ENCODE data around the gene ARHGEF33.

ARHGEF33 gene

DNA sequence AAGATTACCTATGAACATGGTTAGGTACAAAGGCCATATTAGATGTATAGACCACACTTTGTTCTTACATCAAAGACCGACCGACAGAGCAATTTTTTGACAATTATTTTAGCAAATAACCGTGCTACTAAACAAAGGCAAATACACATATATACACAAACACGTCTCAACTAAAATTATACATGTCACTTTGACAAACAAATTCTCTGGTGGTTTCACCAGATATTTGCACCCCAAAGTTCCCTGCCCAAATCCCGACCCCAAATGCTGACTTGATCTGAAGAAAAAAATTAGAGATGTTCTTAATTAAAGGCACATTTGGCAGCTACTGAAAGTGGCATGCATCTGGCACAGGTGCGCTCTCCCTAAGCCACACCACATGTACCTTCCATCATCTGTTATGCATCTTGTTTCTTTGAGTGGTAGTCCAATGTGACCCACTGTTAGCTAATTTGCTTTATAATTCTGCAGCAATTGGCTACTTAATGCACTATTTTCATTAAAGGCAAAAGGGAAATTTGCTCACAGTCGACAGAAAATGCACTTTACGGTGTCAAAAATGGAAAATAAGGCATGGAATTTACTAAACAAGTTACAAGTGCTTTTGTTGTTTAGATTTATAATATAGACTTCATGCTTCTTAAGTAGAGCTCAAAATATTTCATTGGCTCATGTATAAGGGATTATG, 92.1 kb downstream of the ARHGEF33 start:
- no peak overlapping the region for H3K4me3 ChIP-seq (ENCODE audit: low read length)
- TF ChIP-seq, protein P1, sequence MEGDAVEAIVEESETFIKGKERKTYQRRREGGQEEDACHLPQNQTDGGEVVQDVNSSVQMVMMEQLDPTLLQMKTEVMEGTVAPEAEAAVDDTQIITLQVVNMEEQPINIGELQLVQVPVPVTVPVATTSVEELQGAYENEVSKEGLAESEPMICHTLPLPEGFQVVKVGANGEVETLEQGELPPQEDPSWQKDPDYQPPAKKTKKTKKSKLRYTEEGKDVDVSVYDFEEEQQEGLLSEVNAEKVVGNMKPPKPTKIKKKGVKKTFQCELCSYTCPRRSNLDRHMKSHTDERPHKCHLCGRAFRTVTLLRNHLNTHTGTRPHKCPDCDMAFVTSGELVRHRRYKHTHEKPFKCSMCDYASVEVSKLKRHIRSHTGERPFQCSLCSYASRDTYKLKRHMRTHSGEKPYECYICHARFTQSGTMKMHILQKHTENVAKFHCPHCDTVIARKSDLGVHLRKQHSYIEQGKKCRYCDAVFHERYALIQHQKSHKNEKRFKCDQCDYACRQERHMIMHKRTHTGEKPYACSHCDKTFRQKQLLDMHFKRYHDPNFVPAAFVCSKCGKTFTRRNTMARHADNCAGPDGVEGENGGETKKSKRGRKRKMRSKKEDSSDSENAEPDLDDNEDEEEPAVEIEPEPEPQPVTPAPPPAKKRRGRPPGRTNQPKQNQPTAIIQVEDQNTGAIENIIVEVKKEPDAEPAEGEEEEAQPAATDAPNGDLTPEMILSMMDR (conservative IDR thresholded peaks at IDR 0.05; ENCODE audit: low read length) = no peak
- DNase-seq (ENCODE audit: low read depth) = no peak

DNA sequence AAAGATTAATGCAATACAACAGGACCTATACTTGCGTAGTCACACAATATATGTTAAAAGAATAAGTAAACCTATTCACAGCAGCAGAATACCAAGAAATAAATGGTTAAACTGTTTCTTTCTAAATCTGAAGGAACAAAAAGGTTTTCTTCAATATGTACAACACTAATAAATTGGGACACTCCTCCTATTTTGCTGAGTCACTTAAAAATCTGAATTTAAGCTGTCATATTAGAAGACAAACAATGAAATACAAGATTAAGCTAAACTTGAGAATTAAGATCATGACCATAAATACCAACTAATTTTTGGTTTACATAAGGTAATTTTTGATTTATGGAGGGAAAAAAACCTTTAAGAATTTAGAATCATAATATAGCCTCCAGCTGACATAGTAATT, 92.8 kb downstream of the ARHGEF33 start:
- TF ChIP-seq, protein P1 (conservative IDR thresholded peaks at IDR 0.05; ENCODE audit: low read length) = no peak
- no peak overlapping the region for H3K4me3 ChIP-seq (ENCODE audit: low read length)
- DNase-seq (ENCODE audit: low read depth) = no peak

DNA sequence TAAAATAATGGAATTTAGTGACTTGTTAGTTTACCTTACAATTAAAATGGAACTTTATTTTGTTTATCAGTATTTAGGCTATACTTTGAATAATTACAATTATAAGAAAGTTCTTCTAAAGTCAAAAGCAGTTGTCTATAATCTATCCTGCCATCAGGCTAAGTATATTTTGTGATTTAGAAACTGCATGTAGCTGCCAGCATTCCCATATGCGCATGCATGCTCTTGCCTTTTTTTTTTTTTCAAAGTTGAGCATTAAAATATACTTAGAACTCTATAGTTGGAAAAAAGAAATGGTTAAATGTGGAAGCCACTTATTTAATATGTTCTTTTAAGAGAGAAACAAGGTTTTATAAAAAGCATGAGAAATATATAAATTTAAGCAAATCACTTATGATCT, 99.0 kb downstream of the ARHGEF33 start:
- no peak overlapping the region for H3K4me3 ChIP-seq (ENCODE audit: low read length)
- DNase-seq (ENCODE audit: low read depth) = no peak
- TF ChIP-seq, protein P1 (conservative IDR thresholded peaks at IDR 0.05; ENCODE audit: low read length) = no peak

DNA sequence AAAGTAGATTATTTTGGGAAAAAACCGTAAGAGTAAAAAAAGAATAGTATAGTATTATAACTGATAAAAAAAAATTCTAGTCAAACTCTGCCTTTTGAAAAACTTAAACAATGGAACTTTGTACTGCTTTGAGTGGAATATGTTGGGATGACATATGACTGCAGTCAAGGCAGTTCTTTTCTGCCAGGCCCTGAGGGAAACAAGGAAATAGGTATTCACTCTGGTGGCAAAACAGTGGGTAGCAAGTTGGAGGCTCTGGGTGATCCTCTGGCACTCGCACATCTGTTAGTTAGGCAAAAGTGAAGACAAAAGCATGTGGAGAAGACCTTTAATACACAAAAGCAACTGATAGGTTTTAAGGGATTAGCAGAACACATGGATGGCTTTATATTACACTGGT, 102.2 kb downstream of the ARHGEF33 start:
- TF ChIP-seq, protein P1 (conservative IDR thresholded peaks at IDR 0.05; ENCODE audit: low read length) = no peak
- H3K4me3 ChIP-seq (ENCODE audit: low read length) = no peak overlapping the region
- no peak for DNase-seq (ENCODE audit: low read depth)

DNA sequence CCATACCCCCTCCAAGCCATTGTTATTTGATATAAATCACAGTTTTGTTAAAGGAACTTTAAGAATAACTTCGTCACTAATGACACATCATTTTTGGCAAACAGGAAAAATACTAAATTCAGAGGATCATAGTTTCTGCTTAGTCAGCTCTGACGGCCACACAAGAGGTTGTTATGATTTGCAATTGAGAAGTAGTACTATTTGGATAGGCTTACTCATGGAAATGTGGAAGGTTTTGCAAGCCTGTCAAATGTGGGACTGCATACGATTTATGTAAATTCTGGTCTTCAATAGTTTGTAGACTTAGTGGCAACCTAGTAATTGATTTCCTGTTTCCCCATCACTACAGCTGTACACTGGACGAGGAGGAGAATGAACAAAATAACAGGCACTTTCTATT, 108.1 kb downstream of the ARHGEF33 start:
- DNase-seq (ENCODE audit: low read depth) = peak; percentile 93
- no peak overlapping the region for H3K4me3 ChIP-seq (ENCODE audit: low read length)
- TF ChIP-seq, protein P1 (conservative IDR thresholded peaks at IDR 0.05; ENCODE audit: low read length) = no peak

DNA sequence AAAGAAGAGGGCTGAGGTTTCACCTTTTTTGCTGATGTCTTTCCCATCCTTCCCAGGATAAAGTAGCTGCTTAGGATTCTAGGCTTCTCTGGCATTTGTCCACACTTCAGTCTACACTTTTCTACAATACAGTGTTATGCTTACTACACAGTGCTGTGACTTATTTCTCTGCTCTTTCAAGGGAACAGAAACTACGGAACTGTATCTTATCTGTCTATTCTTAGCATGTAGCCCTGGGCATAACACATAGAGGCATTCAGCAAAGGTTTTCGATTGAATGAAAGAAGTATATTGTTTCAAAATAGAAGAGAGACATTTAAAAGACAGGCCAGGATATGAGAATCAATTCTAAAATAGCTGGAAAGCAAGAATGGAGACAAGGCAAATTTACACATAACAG, 110.9 kb downstream of the ARHGEF33 start:
- DNase-seq (ENCODE audit: low read depth) = no peak
- TF ChIP-seq, protein P1 (conservative IDR thresholded peaks at IDR 0.05; ENCODE audit: low read length) = no peak
- no peak overlapping the region for H3K4me3 ChIP-seq (ENCODE audit: low read length)

DNA sequence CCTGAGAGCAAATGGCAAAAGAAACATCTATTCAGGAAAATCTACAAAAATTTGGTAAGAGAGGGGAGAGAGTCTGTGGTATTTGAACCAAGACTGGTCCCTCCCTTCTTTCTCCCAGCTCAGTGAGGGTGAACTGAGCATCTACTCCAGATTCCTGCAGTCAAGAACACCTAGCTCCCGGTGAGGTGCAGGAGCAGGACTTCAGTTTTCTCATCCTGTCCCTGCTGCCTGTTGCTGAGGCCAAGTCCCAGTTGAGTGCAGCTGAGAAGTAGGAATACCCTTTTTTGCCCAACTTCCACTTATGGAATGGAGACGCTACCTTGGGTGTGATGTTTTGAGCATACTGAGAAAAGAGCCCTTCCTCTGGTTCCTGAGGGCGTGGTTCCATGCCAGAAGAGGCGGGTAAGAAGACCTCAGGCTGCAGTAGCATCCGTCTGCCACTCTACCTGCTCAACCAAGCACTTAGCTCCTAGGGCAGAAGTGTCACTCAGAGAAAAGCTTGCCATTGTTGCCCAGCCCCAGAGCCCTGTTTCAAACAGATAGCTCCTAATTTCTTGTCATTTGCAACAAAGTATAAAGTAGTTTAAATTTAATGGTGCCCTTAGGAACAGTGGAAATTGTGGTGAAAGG, 118.3 kb downstream of the ARHGEF33 start:
- TF ChIP-seq, protein P1 (conservative IDR thresholded peaks at IDR 0.05; ENCODE audit: low read length) = no peak
- H3K4me3 ChIP-seq (ENCODE audit: low read length) = no peak overlapping the region
- no peak for DNase-seq (ENCODE audit: low read depth)

Measured in AG10803 (cell line).